ENCODE data around the gene PEF1. TPM values are rescaled to one million over a fixed set of nuclear protein-coding genes. Genes with fewer than 3 reads are reported as not detected.

PEF1 gene
- total and polyA plus RNA-seq, 8 donors = 14.5 to 47.3 (median 20.2) TPM

DNA sequence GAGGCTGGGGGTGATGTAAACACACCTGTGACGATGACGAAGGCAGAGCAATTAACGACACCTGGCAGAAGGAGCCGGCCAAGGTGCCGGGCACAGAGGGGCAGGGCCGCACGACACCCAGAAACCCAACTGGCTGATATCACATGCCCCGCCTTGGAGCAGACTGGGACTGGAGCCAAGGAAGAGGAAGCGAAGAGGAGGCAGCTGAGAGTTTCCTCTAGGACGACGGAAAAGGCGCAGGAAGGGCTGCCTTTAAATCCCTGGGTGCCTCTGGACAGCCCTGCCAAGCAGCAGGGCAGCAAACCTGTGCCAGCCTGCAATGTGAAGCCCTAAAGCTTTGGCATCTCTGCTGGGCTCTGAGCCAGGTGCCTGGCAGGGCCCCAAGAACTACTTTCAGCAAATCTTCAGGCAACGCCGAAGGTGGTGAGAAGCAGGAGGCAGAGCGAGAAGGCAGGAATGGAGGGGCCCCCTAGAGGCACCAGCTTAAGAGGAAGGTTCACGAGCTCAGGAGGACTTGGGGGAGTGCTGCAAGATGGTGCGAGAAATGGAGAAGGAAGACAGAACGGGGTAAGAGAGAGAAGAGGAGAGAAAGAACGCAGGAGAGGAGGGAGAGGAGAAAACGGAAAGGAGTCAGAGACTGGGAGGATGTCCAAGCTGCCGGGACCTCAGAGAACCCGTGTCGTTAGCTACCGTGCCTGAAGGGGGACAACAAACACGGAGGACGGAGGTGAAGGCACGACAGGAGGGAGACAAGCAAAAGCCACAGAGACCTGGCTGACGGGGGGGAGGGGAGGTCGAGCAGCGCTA lies 25.3 kb upstream of the PEF1 start:
- peaks cover 0 to 8% (median 6%) of the 10 kb centered on the region in 3 donors for H3K4me1 ChIP-seq
- H3K9me3 ChIP-seq = no peaks in the 10 kb centered on the region
- no peak for FAIRE-seq
- peak overlapping the region in 2 of 4 donors; percentile 10 to 14 for H3K4me3 ChIP-seq
- WGBS, 2 donors = 4% methylated on average over 30 of the region's 30 CpGs
- peak overlapping the region; percentile 2 to 77 (median 25) for H3K27ac ChIP-seq
- no peaks in the 10 kb centered on the region for H3K27me3 ChIP-seq
- H3K36me3 ChIP-seq = no peaks in the 10 kb centered on the region
- ATAC-seq = peak; percentile 79 to 87 (median 80)
- intact Hi-C loops (cut with DNase I) = no loop called here
- TF ChIP-seq, protein P1, sequence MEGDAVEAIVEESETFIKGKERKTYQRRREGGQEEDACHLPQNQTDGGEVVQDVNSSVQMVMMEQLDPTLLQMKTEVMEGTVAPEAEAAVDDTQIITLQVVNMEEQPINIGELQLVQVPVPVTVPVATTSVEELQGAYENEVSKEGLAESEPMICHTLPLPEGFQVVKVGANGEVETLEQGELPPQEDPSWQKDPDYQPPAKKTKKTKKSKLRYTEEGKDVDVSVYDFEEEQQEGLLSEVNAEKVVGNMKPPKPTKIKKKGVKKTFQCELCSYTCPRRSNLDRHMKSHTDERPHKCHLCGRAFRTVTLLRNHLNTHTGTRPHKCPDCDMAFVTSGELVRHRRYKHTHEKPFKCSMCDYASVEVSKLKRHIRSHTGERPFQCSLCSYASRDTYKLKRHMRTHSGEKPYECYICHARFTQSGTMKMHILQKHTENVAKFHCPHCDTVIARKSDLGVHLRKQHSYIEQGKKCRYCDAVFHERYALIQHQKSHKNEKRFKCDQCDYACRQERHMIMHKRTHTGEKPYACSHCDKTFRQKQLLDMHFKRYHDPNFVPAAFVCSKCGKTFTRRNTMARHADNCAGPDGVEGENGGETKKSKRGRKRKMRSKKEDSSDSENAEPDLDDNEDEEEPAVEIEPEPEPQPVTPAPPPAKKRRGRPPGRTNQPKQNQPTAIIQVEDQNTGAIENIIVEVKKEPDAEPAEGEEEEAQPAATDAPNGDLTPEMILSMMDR (IDR thresholded peaks at IDR 0.05) = no peak
- DNase-seq = peak; percentile 81 to 97 (median 92)

DNA sequence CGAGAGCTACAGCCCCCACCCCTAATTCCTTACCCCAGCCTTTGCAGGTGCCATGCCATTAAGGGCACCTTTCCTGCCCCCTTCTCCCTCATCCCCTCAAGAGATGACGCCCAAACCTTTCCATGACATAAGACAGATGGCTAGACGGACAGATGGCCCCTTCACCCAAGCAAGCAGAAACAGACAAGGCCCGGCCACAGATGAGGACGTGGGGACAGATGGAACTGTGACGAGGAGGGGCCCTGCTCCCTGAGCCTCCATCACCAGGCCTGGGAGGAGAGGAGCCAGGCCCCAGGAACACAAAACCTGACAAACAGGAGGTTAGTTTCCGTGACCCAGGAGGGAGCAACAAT lies 24.7 kb upstream of the PEF1 start:
- H3K4me1 ChIP-seq = peaks cover 0 to 8% (median 6%) of the 10 kb centered on the region in 3 donors
- DNase-seq (no peak), ATAC-seq (no peak), FAIRE-seq (no peak)
- H3K9me3 ChIP-seq = no peaks in the 10 kb centered on the region
- intact Hi-C loops (cut with DNase I) = no loop called here
- TF ChIP-seq, protein P1 (IDR thresholded peaks at IDR 0.05) = no peak
- peak overlapping the region in 3 of 4 donors; percentile 2 to 77 (median 47) for H3K27ac ChIP-seq
- WGBS, 2 donors = 21 to 31% methylated on average over 7 of the region's 7 CpGs
- peak overlapping the region in 2 of 4 donors; percentile 10 to 14 for H3K4me3 ChIP-seq
- no peaks in the 10 kb centered on the region for H3K27me3 ChIP-seq
- no peaks in the 10 kb centered on the region for H3K36me3 ChIP-seq

DNA sequence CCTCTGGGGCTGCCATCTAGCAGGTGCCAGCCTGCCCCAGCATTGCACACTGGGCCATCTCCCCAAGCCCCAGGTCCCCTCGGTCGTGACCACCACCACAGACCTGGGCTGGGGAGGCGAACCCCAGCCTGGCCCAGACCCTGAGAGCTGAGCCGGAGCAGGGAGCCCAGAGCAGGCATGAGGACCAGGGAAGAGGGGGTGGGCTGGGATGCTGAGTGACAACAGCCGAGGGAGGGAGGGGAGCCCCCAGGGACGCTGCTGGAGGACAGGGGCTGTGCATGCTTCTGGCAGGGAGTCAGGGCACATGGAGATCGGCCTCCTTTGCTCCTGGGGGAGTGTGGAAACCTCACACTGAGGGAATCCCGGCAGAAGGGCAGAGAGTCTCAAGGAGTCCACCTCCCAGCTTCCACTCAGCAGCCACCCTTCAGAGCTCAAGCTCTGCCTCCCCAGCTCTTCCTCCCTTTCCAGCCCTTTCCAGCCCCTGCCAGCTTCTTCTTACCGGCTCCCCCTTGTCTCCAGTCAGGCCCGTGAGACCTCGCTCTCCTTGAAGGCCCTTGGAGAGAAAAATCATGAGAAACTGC lies 23.7 kb upstream of the PEF1 start:
- H3K4me1 ChIP-seq = peaks cover 0 to 8% (median 6%) of the 10 kb centered on the region in 3 donors
- H3K9me3 ChIP-seq = no peaks in the 10 kb centered on the region
- DNase-seq (peak in 1 of 6 donors; percentile 43), ATAC-seq (no peak), FAIRE-seq (no peak)
- H3K27ac ChIP-seq = no peak overlapping the region
- H3K36me3 ChIP-seq = no peaks in the 10 kb centered on the region
- intact Hi-C loops (cut with DNase I) = no loop called here
- H3K27me3 ChIP-seq = no peaks in the 10 kb centered on the region
- TF ChIP-seq, protein P1 (IDR thresholded peaks at IDR 0.05) = no peak
- no peak overlapping the region for H3K4me3 ChIP-seq
- 54 to 77% methylated on average over 9 to 11 of the region's 11 CpGs for WGBS, 2 donors

DNA sequence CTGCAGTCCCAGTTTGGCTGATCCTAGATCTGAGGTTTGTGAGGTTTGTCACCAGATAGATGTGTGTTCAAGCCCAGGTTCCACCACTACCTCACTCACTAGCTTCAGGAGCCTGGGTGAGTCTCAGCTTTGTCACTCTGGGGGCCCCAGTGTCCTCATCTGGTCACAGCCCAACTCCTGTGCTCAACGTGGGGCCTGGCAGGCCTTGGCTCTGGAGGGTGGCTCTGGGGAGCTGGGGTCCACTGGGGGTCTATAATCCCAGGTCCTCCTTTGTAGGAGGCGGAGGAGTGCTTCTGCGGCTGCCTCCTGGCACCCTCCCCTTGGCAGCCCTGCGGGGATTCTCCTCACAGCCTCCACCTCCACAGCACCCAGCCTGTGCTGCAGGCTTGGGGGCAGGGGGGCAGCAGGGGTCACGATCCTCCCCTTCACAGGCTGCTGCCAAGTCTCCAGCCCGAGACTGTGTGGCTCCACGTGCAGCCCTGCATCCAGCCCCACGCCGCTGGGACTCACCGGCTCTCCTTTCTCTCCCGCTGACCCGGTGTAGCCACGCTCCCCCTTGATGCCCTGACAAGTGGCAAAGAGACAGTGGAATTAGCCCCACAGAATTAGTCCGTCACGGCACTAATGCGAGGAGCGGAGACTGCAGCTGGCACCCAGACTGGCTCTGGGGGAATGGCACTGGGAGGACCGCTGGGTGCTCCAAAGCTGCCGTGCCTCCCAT lies 22.5 kb upstream of the PEF1 start:
- 70 to 83% methylated on average over 19 of the region's 19 CpGs for WGBS, 2 donors
- ATAC-seq (no peak), FAIRE-seq (no peak), DNase-seq (no peak)
- Histone ChIP-seq H3K36me3 (no peaks in the 10 kb centered on the region), H3K4me3 (no peak overlapping the region), H3K27me3 (no peaks in the 10 kb centered on the region), H3K27ac (peak overlapping the region in 1 of 4 donors; percentile 44), H3K9me3 (no peaks in the 10 kb centered on the region), H3K4me1 (peaks cover 0 to 8% (median 6%) of the 10 kb centered on the region in 3 donors)
- intact Hi-C loops (cut with DNase I) = no loop called here
- TF ChIP-seq, protein P1 (IDR thresholded peaks at IDR 0.05) = no peak

All from pancreas (tissue), 10 donors.